DND-41 (cell line): ENCODE measurements around the gene SH3BGR.
"Not testable (repeated sequence)": the region's sequence is repeated elsewhere in the genome, so short reads cannot be mapped to it uniquely, and the experiment has no call there.

Experiments
- ATAC-seq: fragments of 200-7000 bp; cut with Tn5 transposase; 3 replicates; pipeline ENCODE4 v1.9.1; 2021; ENCODE audit warnings: low read depth; ENCODE audit not compliant: insufficient read depth
- DNase-seq: peaks from one replicate; pipeline ENCODE4 v3.0.0-alpha.2; 2020
- H2AFZ ChIP-seq: 2 replicates; pipeline ENCODE4 v1.6.0; 2012; ENCODE audit warnings: low read depth, low read length
- H3K27ac ChIP-seq: 2 replicates; pipeline ENCODE4 v1.5.1; 2012; ENCODE audit warnings: low read length, inconsistent platforms
- H3K27me3 ChIP-seq: fragments of 200-600 bp; sonication (generic); 2 replicates; pipeline ENCODE4 v1.6.0; 2012; ENCODE audit warnings: low read length, mild to moderate bottlenecking, inconsistent platforms; ENCODE audit not compliant: insufficient read depth, poor library complexity
- H3K36me3 ChIP-seq: 2 replicates; pipeline ENCODE4 v1.5.1; 2012; ENCODE audit warnings: low read length, inconsistent platforms; ENCODE audit not compliant: insufficient read depth
- H3K4me1 ChIP-seq: 2 replicates; pipeline ENCODE4 v1.5.1; 2012; ENCODE audit warnings: mild to moderate bottlenecking, low read length; ENCODE audit not compliant: insufficient read depth
- H3K4me2 ChIP-seq: 2 replicates; pipeline ENCODE4 v1.6.0; 2012; ENCODE audit warnings: mild to moderate bottlenecking, moderate library complexity, low read length, inconsistent platforms; ENCODE audit not compliant: insufficient read depth
- H3K4me3 ChIP-seq, 2 experiments: fragments of 200-600 bp in 1 of 2; shearing (Covaris generic) in 1 of 2; 2 replicates each; pipeline ENCODE4 v1.5.1; 2012 to 2016; ENCODE audit warnings: inconsistent platforms in 2 of 2, low read length in 2 of 2, mild to moderate bottlenecking in 2 of 2, low read depth in 1 of 2, moderate library complexity in 1 of 2
- H3K79me2 ChIP-seq: 2 replicates; pipeline ENCODE4 v1.6.0; 2012; ENCODE audit warnings: low read length, inconsistent platforms; ENCODE audit not compliant: insufficient read depth
- H3K9ac ChIP-seq: 2 replicates; pipeline ENCODE4 v1.6.0; 2012; ENCODE audit warnings: low read depth, mild to moderate bottlenecking, inconsistent platforms, low read length, moderate library complexity
- H3K9me3 ChIP-seq: 2 replicates; pipeline ENCODE4 v1.5.1; 2012; ENCODE audit warnings: low read length, moderate library complexity, mild to moderate bottlenecking, inconsistent platforms; ENCODE audit not compliant: insufficient read depth, severe bottlenecking
- H4K20me1 ChIP-seq: 2 replicates; pipeline ENCODE4 v1.6.0; 2012; ENCODE audit warnings: low read length; ENCODE audit not compliant: insufficient read depth
- CTCF ChIP-seq: IDR thresholded peaks from 2 replicates; pipeline ENCODE4 v1.5.1; 2012; ENCODE audit warnings: borderline replicate concordance, low read length, moderate library complexity, mild to moderate bottlenecking; ENCODE audit not compliant: poor library complexity, severe bottlenecking; ENCODE audit errors: extremely low read depth
- EZH2 ChIP-seq: IDR thresholded peaks from 3 replicates; pipeline ENCODE4 v1.6.1; 2012; ENCODE audit warnings: borderline replicate concordance, low read depth, mild to moderate bottlenecking, moderate library complexity, low read length, inconsistent platforms; ENCODE audit not compliant: severe bottlenecking

The SH3BGR gene

DNA sequence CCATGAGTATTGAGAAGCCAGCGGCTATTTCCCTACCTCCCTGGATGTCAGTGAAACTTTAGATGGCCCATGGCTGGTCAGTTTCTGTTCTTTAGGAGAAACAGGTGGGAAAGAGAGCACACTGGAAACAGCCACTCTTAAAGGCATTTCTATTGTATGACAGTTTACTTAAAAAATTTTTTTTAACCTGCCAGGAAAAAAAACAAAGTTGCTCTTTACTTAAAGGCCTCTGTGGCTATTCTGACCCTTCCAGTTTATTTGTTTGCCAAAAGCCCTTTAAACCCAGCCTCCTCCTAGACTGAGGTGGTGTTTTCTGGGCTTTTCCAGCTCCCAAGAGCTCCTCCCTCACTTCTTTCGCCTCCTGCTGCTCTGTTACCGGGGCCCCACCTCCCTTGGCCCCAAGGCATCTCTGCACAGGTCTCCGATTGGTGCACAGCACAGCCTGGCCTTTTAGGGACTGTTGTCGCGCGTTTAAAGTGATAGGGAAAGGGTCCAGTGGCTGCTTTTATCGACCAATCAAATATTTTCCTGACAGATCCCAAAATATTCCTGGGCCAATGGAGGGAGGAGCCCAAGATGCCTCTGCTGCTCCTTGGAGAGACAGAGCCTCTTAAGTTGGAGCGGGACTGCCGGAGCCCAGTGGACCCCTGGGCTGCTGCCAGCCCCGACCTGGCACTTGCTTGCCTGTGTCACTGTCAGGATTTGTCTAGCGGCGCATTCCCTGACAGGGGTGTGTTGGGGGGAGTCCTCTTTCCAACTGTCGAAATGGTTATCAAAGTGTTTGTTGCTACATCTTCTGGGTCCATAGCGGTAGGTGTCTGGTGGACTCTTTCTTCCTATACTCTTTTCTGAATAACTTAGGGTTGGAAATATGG is at the start of gene SH3BGR:
SH3BGR (plus strand) TSS at position 639 of the 875 bp plus-strand sequence; CDS start at position 766, 127 bp downstream.
- no peak within 1 kb of the TSS for H3K4me3 ChIP-seq
- H3K36me3 ChIP-seq = no peaks in the 10 kb centered on the region
- H2AFZ ChIP-seq = no peak within 1 kb of the TSS
- H3K27me3 ChIP-seq = no peaks in the 10 kb centered on the region
- TF ChIP-seq CTCF (no peak), EZH2 (no peak)
- no peaks in the 10 kb centered on the region for H3K79me2 ChIP-seq
- H3K4me2 ChIP-seq = no peak within 1 kb of the TSS
- H3K9me3 ChIP-seq = no peaks in the 10 kb centered on the region
- H3K9ac ChIP-seq = no peak within 1 kb of the TSS
- peaks cover 6% of the 10 kb centered on the region for H3K4me1 ChIP-seq
- no peak for DNase-seq
- no peaks in the 10 kb centered on the region for H4K20me1 ChIP-seq
- no peak for ATAC-seq
- no peak within 1 kb of the TSS for H3K27ac ChIP-seq

DNA sequence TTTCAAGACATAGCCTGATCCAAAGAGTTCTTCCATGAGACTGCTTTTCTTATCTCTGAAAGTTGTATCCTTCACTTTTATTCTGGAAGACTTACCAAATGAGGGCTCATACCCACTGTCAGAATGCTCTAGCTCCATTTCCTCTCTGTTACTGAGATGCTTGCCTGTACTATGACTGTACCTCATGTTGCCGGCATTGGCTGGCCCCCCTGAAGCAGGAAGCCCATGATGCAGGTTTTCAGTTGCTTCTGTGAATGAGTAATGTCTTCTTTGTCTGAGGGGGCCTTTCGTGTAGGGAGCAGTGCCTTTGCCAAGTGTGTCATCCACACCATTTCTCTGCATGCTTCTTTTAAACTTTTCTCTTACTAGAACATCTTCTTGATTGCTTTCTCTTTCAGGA is 45.7 kb upstream of the SH3BGR start:
- ATAC-seq = no peak
- Histone ChIP-seq H3K4me2 (no peak overlapping the region), H4K20me1 (no peaks in the 10 kb centered on the region), H3K4me1 (no peaks in the 10 kb centered on the region), H3K27me3 (no peaks in the 10 kb centered on the region), H3K36me3 (peaks cover 27% of the 10 kb centered on the region), H3K27ac (no peak overlapping the region), H3K4me3 (no peak overlapping the region), H3K9me3 (no peaks in the 10 kb centered on the region), H2AFZ (no peak overlapping the region), H3K79me2 (no peaks in the 10 kb centered on the region), H3K9ac (no peak overlapping the region)
- TF ChIP-seq EZH2 = no peak
- TF ChIP-seq CTCF = no peak
- DNase-seq = no peak

DNA sequence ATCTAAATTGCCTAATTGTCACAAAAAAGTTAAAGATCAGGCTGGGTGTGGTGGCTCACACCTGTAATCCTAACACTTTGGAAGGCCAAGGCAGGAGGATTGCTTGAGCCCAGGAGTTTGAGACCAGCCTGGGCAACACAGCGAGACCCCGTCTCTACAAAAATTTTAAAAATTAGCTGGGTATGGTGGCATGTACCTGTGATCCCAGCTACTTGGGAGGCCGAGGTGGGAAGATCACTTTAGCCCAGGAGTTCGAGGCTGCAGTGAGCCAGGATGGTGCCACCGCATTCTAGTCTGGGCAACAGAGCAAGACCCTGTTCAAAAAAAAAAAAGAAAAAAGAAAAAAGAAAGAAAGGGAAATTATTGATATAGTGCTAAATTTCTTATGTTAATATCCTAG is 32.6 kb upstream of the SH3BGR start:
- not testable (repeated sequence) for H3K4me3 ChIP-seq, H3K36me3 ChIP-seq, H3K27me3 ChIP-seq, H3K4me2 ChIP-seq, H3K79me2 ChIP-seq, H4K20me1 ChIP-seq, H3K9me3 ChIP-seq, ATAC-seq, H2AFZ ChIP-seq, H3K27ac ChIP-seq, DNase-seq, H3K9ac ChIP-seq, H3K4me1 ChIP-seq

- Histone ChIP-seq H3K9ac (no peak overlapping the region), H3K27ac (no peak overlapping the region), H2AFZ (no peak overlapping the region), H3K4me2 (no peak overlapping the region), H3K4me1 (no peaks in the 10 kb centered on the region), H3K36me3 (no peaks in the 10 kb centered on the region), H3K9me3 (no peaks in the 10 kb centered on the region), H3K4me3 (no peak overlapping the region), H3K79me2 (no peaks in the 10 kb centered on the region), H3K27me3 (no peaks in the 10 kb centered on the region), H4K20me1 (no peaks in the 10 kb centered on the region)
- ATAC-seq (no peak), DNase-seq (no peak)
- TF ChIP-seq EZH2 (no peak), CTCF (no peak)
Measured at GRCh38 chr21:39422527-39423241, 29.1 kb upstream of the SH3BGR start.
